ENCODE measurements around the gene FBXO31. TPM values are rescaled to one million over a fixed set of nuclear protein-coding genes. Genes with fewer than 3 reads are reported as not detected.

The FBXO31 gene
- total and polyA plus RNA-seq, 2 of the 13 experiments (the other 11 are each of a cell fraction or from before 2014, with no cell fraction given) = 92.4 to 101 TPM

DNA sequence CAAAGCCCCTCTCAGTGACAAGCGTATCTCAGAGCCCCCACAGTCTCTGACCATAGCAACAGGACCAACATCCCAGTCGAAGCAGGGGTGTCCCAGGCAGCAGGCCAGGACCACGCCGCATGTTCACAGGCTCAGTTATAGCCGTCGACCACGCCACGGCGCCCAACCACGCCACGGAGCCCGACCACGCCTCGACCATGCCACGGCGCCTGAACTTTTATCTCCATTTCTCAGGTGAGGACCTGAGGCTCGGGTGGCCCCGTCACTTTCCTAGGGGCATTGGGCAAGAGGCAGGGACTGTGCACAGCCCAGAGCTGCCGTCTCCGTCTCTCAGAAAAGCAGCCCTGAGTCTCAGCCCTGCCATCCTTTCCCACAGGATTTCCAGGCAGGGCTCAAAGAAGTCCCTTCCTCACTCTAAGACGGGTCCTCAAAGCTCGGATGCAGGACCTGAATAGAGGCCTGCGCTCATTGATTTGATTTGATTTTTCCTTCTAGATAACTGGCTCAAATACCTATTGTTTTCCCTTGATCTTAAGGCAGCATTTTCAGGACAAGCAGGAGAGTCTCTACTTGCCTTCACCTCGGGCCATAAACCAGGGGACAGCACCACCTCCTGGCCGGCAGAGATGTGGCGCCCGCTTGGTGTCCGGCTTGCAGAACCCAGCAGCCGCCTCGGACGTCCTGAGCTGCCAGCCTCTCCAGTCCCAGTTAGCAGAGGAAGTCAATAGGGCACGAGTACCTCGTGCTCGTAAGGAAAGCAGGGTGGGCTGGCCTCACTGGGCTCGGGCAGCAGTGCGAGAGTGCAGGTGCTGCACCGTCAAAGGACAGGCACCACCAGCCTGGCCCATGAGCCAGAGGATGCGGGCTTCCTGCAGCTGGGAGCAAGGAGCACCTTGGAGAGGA is 105.1 kb downstream of the FBXO31 start (continued):
- TF ChIP-seq, protein P1, sequence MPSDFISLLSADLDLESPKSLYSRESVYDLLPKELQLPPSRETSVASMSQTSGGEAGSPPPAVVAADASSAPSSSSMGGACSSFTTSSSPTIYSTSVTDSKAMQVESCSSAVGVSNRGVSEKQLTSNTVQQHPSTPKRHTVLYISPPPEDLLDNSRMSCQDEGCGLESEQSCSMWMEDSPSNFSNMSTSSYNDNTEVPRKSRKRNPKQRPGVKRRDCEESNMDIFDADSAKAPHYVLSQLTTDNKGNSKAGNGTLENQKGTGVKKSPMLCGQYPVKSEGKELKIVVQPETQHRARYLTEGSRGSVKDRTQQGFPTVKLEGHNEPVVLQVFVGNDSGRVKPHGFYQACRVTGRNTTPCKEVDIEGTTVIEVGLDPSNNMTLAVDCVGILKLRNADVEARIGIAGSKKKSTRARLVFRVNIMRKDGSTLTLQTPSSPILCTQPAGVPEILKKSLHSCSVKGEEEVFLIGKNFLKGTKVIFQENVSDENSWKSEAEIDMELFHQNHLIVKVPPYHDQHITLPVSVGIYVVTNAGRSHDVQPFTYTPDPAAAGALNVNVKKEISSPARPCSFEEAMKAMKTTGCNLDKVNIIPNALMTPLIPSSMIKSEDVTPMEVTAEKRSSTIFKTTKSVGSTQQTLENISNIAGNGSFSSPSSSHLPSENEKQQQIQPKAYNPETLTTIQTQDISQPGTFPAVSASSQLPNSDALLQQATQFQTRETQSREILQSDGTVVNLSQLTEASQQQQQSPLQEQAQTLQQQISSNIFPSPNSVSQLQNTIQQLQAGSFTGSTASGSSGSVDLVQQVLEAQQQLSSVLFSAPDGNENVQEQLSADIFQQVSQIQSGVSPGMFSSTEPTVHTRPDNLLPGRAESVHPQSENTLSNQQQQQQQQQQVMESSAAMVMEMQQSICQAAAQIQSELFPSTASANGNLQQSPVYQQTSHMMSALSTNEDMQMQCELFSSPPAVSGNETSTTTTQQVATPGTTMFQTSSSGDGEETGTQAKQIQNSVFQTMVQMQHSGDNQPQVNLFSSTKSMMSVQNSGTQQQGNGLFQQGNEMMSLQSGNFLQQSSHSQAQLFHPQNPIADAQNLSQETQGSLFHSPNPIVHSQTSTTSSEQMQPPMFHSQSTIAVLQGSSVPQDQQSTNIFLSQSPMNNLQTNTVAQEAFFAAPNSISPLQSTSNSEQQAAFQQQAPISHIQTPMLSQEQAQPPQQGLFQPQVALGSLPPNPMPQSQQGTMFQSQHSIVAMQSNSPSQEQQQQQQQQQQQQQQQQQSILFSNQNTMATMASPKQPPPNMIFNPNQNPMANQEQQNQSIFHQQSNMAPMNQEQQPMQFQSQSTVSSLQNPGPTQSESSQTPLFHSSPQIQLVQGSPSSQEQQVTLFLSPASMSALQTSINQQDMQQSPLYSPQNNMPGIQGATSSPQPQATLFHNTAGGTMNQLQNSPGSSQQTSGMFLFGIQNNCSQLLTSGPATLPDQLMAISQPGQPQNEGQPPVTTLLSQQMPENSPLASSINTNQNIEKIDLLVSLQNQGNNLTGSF (CRISPR knock-in tag; IDR thresholded peaks at IDR 0.05) = no peak
- TF ChIP-seq ASH2L (IDR thresholded peaks at IDR 0.05; ENCODE audit: insufficient read length, low read depth, low read length) (no peak), ZHX1 (CRISPR knock-in tag; IDR thresholded peaks at IDR 0.05; ENCODE audit: low read depth) (no peak), GATAD2A (CRISPR knock-in tag; IDR thresholded peaks at IDR 0.05) (peak; percentile 22; the same call in 1 of the 2 replicates), KLF13 (CRISPR knock-in tag; IDR thresholded peaks at IDR 0.05) (no peak), TARDBP (CRISPR knock-in tag; IDR thresholded peaks at IDR 0.05) (no peak), ATAD3A (CRISPR knock-in tag; IDR thresholded peaks at IDR 0.05) (no peak), KAT7 (CRISPR knock-in tag; IDR thresholded peaks at IDR 0.05; ENCODE audit: borderline replicate concordance) (no peak), MEF2D (CRISPR knock-in tag; IDR thresholded peaks at IDR 0.05) (0 out of 2 replicates have a peak, but pooled peaks have one; percentile 25)

Other genes with a start within 250 kb of the FBXO31 start
- 7.2 and 8.6 TPM in 2 replicates for gene C16orf95, start 66.4 kb downstream of the FBXO31 start, total RNA-seq (2016; rRNA removed; fragmentation: Illumina TruSeq; extraction: Trizol)
- 2.0 and 2.8 TPM in 2 replicates for gene C16orf95, start 66.4 kb downstream of the FBXO31 start, polyA plus RNA-seq (2011; rRNA removed)
- 15.7 and 30.6 TPM in 2 replicates for gene MAP1LC3B, start 8.6 kb upstream of the FBXO31 start, total RNA-seq (2016; rRNA removed; fragmentation: Illumina TruSeq; extraction: Trizol)
- 37.4 and 37.9 TPM in 2 replicates for gene MAP1LC3B, start 8.6 kb upstream of the FBXO31 start, polyA plus RNA-seq (2011; rRNA removed)
- gene ZCCHC14, start 109.2 kb upstream of the FBXO31 start, total RNA-seq (2016; rRNA removed; fragmentation: Illumina TruSeq; extraction: Trizol) = 12.5 and 20.4 TPM in 2 replicates
- gene ZCCHC14, start 109.2 kb upstream of the FBXO31 start, polyA plus RNA-seq (2011; rRNA removed) = 12.4 and 13.9 TPM in 2 replicates
- not detected in 2 replicates for gene JPH3, start 218.7 kb upstream of the FBXO31 start, total RNA-seq (2016; rRNA removed; fragmentation: Illumina TruSeq; extraction: Trizol)
- not detected in 2 replicates for gene JPH3, start 218.7 kb upstream of the FBXO31 start, polyA plus RNA-seq (2011; rRNA removed)

Data from HepG2 (cell line).